ENCODE results near the gene MBNL1. TPM values are rescaled to one million over a fixed set of nuclear protein-coding genes. Genes with fewer than 3 reads are reported as not detected.

The MBNL1 gene
- total RNA-seq, 1 experiment from 2014 or later = 11.1 TPM

GRCh38 chr3:152470893-152471292, 202.2 kb downstream of the MBNL1 start:
- no peak overlapping the region for H3K4me3 ChIP-seq (ENCODE audit: insufficient read depth, low read depth, low read length)
- DNase-seq = no peak
- H3K36me3 ChIP-seq (replicated peaks; ENCODE audit: control insufficient read depth, insufficient read depth, low read length) = no peaks in the 10 kb centered on the region

DNA sequence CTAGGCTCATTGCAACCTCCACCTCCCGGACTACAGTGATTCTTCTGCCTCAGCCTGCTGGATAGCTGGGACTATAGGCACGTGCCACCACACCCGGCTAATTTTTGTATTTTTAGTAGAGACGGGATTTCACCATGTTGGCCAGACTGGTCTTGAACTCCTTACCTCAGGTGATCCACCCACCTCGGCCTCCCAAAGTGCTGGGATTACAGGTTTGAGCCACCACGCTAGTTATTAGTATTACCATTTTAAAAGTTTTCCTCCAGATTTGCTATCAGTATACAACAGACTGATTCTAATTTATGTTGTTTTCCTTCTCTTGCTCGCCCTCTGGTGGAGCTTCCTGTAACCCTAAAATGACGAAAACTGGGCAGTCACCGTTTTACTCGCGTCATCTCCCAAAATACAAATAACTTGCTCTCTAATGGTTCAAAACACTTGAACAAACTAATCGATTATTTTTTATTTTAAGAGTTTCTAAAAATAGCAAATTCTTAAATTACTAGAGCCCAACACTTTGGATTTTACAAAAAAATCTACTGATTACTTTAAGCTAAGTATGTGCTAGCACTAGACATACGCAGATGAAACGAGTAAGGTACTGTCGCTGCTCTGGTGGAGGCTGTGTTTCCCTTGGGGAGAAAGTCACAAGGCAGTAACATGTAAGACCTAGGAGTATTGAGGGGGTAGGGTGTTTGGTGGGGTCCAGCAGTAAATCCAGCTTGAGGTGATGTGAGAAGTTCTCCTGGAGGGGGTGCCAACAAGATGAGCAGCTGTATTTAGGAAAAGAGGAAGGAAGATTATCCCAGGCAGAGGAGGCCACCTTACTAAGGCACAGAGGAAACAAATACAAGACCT, 203.3 kb downstream of the MBNL1 start:
- DNase-seq = peak; percentile 32
- Histone ChIP-seq H3K36me3 (replicated peaks; ENCODE audit: control insufficient read depth, insufficient read depth, low read length) (no peaks in the 10 kb centered on the region), H3K27me3 (ENCODE audit: control insufficient read depth, insufficient read depth, low read length) (no peaks in the 10 kb centered on the region), H3K4me3 (ENCODE audit: insufficient read depth, low read depth, low read length) (no peak overlapping the region)

More at GRCh38 chr3:152470893-152471292, 202.2 kb downstream of the MBNL1 start:
- H3K27me3 ChIP-seq (ENCODE audit: control insufficient read depth, insufficient read depth, low read length) = no peaks in the 10 kb centered on the region

GRCh38 chr3:152472672-152472954, 203.9 kb downstream of the MBNL1 start:
- no peaks in the 10 kb centered on the region for H3K27me3 ChIP-seq (ENCODE audit: control insufficient read depth, insufficient read depth, low read length)
- DNase-seq = no peak
- H3K4me3 ChIP-seq (ENCODE audit: insufficient read depth, low read depth, low read length) = no peak overlapping the region
- H3K36me3 ChIP-seq (replicated peaks; ENCODE audit: control insufficient read depth, insufficient read depth, low read length) = no peaks in the 10 kb centered on the region

- Histone ChIP-seq H3K4me3 (ENCODE audit: insufficient read depth, low read depth, low read length) (no peak overlapping the region), H3K27me3 (ENCODE audit: control insufficient read depth, insufficient read depth, low read length) (no peaks in the 10 kb centered on the region), H3K36me3 (replicated peaks; ENCODE audit: control insufficient read depth, insufficient read depth, low read length) (no peaks in the 10 kb centered on the region)
- peak; percentile 19 for DNase-seq
These were observed 205.9 kb downstream of the MBNL1 start for GRCh38 chr3:152474585-152474984.

DNA sequence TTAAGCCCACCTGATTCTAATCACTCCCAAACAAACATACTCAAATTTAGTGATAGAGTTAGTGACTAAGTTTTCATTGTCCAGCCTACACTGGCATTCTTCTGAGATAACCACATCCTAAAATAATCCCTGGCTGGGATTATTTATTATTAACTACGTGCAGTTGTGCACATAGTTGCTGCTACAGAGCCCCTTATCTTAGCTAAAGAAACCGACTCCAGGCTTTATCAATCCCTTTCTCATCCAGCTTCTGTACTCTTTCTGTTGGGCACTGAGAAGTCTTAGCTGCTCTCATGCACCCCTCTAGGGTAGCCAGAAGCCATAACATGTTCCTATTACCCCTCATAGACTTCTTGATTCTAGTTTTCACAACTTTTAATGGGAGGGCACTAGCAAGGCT, 208.7 kb downstream of the MBNL1 start:
- no peaks in the 10 kb centered on the region for H3K27me3 ChIP-seq (ENCODE audit: control insufficient read depth, insufficient read depth, low read length)
- no peak overlapping the region for H3K4me3 ChIP-seq (ENCODE audit: insufficient read depth, low read depth, low read length)
- no peaks in the 10 kb centered on the region for H3K36me3 ChIP-seq (replicated peaks; ENCODE audit: control insufficient read depth, insufficient read depth, low read length)
- DNase-seq = no peak

DNA sequence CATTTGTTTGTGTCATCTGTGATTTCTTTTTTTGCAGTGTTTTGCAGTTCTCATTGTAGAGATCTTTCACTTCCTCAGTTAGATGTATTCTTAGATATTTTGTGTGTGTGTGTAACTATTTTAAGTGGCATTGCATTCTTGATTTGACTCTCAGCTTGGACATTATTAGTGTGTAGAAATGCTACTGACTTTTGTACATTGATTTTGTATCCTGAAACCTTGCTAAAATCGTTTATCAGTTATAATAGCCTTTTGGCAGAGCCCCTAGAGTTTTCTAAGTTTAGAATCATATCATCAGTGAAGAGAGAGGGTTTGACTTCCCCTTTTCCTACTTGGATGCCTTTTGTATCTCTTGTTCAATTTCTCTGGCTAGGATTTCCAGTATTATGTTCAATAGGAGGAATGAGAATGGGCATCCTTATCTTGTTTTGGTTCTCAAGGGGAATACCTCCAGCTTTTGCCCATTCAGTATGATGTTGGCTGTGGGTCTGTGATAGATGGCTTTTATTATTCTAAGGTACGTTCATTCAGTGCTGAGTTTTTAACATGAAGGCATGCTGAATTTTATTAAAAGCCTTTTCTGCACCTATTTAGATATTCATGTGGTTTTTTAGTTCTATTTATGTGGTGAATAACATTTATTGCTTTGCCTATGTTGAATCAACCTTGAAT, 211.7 kb downstream of the MBNL1 start:
- no peak overlapping the region for H3K4me3 ChIP-seq (ENCODE audit: insufficient read depth, low read depth, low read length)
- no peaks in the 10 kb centered on the region for H3K36me3 ChIP-seq (replicated peaks; ENCODE audit: control insufficient read depth, insufficient read depth, low read length)
- no peak for DNase-seq
- H3K27me3 ChIP-seq (ENCODE audit: control insufficient read depth, insufficient read depth, low read length) = no peaks in the 10 kb centered on the region

- Histone ChIP-seq H3K4me3 (ENCODE audit: insufficient read depth, low read depth, low read length) (no peak overlapping the region), H3K36me3 (replicated peaks; ENCODE audit: control insufficient read depth, insufficient read depth, low read length) (no peaks in the 10 kb centered on the region), H3K27me3 (ENCODE audit: control insufficient read depth, insufficient read depth, low read length) (no peaks in the 10 kb centered on the region)
- DNase-seq = no peak
These were observed 217.6 kb downstream of the MBNL1 start for GRCh38 chr3:152486364-152486763.

DNA sequence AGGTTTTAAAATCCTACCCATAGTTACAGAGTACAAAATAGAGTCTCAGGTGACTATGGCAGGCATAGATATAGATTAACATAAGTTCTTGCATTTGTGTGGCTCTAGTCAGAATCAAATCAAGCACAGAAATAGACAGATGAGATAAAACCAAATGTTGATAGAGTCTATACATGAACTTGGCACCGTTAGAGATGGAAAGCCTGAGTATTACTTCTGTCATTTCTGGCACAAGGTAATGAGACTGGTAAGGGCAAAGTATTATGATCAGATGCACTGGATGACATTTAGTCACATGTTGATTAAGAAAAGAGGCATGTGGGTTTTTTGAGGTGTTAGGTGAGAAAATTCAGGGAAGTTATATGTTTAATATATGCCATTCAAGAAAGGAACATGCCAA, 219.7 kb downstream of the MBNL1 start:
- no peak for DNase-seq
- no peak overlapping the region for H3K4me3 ChIP-seq (ENCODE audit: insufficient read depth, low read depth, low read length)
- H3K27me3 ChIP-seq (ENCODE audit: control insufficient read depth, insufficient read depth, low read length) = no peaks in the 10 kb centered on the region
- no peaks in the 10 kb centered on the region for H3K36me3 ChIP-seq (replicated peaks; ENCODE audit: control insufficient read depth, insufficient read depth, low read length)

DNA sequence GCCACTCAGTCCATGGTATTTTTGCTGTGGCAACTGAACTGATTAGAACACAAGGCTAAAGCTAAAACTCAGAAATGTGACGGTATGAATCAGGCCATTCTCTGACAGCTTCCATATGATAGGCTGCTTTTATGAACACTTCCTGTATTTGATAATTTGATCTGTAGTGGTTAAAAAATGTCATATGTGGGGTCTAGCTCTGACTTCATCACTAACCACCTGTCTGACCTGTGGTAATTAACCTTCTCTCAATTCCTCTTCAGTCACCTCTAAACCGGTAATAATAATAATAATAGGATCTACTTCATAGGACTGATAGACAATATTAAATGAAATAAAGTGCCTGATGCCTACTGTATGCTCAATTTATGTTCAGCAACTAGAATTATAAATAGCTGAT, 223.2 kb downstream of the MBNL1 start:
- DNase-seq = no peak
- Histone ChIP-seq H3K36me3 (replicated peaks; ENCODE audit: control insufficient read depth, insufficient read depth, low read length) (no peaks in the 10 kb centered on the region), H3K4me3 (ENCODE audit: insufficient read depth, low read depth, low read length) (no peak overlapping the region), H3K27me3 (ENCODE audit: control insufficient read depth, insufficient read depth, low read length) (no peaks in the 10 kb centered on the region)

- Histone ChIP-seq H3K36me3 (replicated peaks; ENCODE audit: control insufficient read depth, insufficient read depth, low read length) (no peaks in the 10 kb centered on the region), H3K27me3 (ENCODE audit: control insufficient read depth, insufficient read depth, low read length) (no peaks in the 10 kb centered on the region), H3K4me3 (ENCODE audit: insufficient read depth, low read depth, low read length) (no peak overlapping the region)
- no peak for DNase-seq
These were observed 227.6 kb downstream of the MBNL1 start for GRCh38 chr3:152496286-152496685.

- H3K27me3 ChIP-seq (ENCODE audit: control insufficient read depth, insufficient read depth, low read length) = no peaks in the 10 kb centered on the region
- H3K4me3 ChIP-seq (ENCODE audit: insufficient read depth, low read depth, low read length) = no peak overlapping the region
- DNase-seq = no peak
- no peaks in the 10 kb centered on the region for H3K36me3 ChIP-seq (replicated peaks; ENCODE audit: control insufficient read depth, insufficient read depth, low read length)
These were observed 228.0 kb downstream of the MBNL1 start for GRCh38 chr3:152496716-152497115.

DNA sequence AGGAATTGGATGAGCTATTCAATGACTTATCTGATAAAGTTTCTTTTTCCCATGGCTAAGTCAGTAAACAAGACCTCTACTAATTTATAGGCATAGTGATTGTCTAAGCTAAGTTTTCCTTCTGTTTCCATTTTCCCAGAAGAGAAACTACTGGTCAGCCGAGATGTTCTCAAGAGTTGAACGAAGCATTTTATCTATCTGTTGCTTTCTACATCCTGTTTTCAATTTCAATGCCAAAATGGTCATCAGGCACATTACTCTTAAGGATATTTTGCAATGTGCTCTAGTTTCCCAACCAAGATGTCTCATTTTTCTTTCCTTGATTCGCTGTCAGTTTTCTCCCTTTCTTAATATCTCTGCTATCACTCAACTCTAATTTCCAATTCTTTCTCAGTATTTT, 228.7 kb downstream of the MBNL1 start:
- DNase-seq = no peak
- H3K27me3 ChIP-seq (ENCODE audit: control insufficient read depth, insufficient read depth, low read length) = no peaks in the 10 kb centered on the region
- no peak overlapping the region for H3K4me3 ChIP-seq (ENCODE audit: insufficient read depth, low read depth, low read length)
- H3K36me3 ChIP-seq (replicated peaks; ENCODE audit: control insufficient read depth, insufficient read depth, low read length) = no peaks in the 10 kb centered on the region

DNA sequence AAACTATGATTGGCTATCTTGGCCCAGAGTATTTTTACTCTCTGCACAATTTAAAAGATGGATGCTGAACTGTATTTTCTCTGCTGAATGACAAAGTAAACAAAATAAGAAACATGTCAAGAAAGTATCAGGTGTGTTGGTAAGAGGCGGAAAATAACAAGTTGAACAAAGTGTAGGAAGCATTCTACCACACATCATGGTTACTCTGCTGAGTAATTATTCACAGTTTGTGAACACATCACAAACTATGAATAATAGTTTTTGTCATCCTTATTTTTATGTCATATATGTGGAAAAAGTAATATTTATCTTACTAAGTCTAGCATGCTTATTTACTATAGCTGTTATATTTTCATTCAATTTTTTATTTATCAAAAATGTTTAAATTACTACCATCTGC, 229.2 kb downstream of the MBNL1 start:
- Histone ChIP-seq H3K4me3 (ENCODE audit: insufficient read depth, low read depth, low read length) (no peak overlapping the region), H3K27me3 (ENCODE audit: control insufficient read depth, insufficient read depth, low read length) (no peaks in the 10 kb centered on the region), H3K36me3 (replicated peaks; ENCODE audit: control insufficient read depth, insufficient read depth, low read length) (no peaks in the 10 kb centered on the region)
- no peak for DNase-seq

DNA sequence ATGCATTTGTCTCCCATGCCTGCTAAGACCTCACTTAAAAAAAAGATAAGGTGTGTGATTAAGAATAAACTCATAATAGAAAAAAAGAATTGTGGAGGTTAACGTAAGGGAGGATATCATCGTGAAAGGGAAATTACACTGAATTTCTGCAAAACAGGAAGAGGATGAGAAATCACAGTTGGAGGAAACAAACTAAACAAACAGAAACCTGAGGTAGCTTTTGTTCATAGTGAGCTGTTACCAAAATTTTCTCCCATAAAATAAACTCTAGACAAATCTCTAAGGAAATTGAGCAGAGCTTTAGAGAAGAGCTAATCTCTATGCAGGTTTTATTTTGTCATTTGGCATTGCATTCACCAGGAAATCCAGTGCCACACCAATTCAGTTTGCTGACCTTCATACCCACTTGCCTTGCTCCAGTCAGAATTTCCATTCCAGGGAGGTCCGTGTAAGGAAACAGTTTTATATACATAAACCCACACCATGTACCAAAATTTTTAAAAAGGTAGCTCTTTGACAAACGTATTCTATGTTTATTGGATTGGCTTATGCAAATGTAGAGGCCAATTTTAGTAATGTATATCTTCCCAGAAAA, 231.2 kb downstream of the MBNL1 start:
- Histone ChIP-seq H3K4me3 (ENCODE audit: insufficient read depth, low read depth, low read length) (no peak overlapping the region), H3K27me3 (ENCODE audit: control insufficient read depth, insufficient read depth, low read length) (no peaks in the 10 kb centered on the region), H3K36me3 (replicated peaks; ENCODE audit: control insufficient read depth, insufficient read depth, low read length) (no peaks in the 10 kb centered on the region)
- DNase-seq = no peak

GRCh38 chr3:152505926-152506325, 237.2 kb downstream of the MBNL1 start:
- no peak for DNase-seq
- H3K4me3 ChIP-seq (ENCODE audit: insufficient read depth, low read depth, low read length) = no peak overlapping the region
- H3K27me3 ChIP-seq (ENCODE audit: control insufficient read depth, insufficient read depth, low read length) = no peaks in the 10 kb centered on the region
- H3K36me3 ChIP-seq (replicated peaks; ENCODE audit: control insufficient read depth, insufficient read depth, low read length) = no peaks in the 10 kb centered on the region
